Neural crest cell (in vitro differentiated cells): Measurements from ENCODE around the gene HTRA1. TPM values are rescaled to one million over a fixed set of nuclear protein-coding genes. Genes with fewer than 3 reads are reported as not detected.

ENCODE experiments used
- DNase-seq: peaks from one replicate; pipeline ENCODE4 v3.0.0; 2021; ENCODE audit warnings: low read depth, mixed read lengths, low spot score
- H3K27ac Mint-ChIP-seq: one replicate; pipeline ENCODE4 v1.8.0; 2021; ENCODE audit warnings: mild to moderate bottlenecking, mixed read lengths; ENCODE audit not compliant: unreplicated experiment
- H3K27me3 Mint-ChIP-seq: 2 replicates; pipeline ENCODE4 v1.8.0; 2021; ENCODE audit warnings: low read depth, mild to moderate bottlenecking, mixed read lengths
- H3K36me3 Mint-ChIP-seq: 2 replicates; pipeline ENCODE4 v1.8.0; 2021; ENCODE audit warnings: low read depth, mild to moderate bottlenecking, mixed read lengths
- H3K4me1 Mint-ChIP-seq: 2 replicates; pipeline ENCODE4 v1.8.0; 2021; ENCODE audit warnings: mixed read lengths
- H3K4me3 Mint-ChIP-seq: one replicate; pipeline ENCODE4 v1.8.0; 2021; ENCODE audit warnings: mild to moderate bottlenecking, mixed read lengths
- H3K9me3 Mint-ChIP-seq: 2 replicates; pipeline ENCODE4 v1.8.0; 2021; ENCODE audit warnings: mixed read lengths
- CTCF ChIP-seq: fragments of 200-600 bp; sonication (generic); conservative IDR thresholded peaks from 2 replicates; pipeline ENCODE4 v1.5.0; 2021; ENCODE audit warnings: antibody characterized with exemption, mild to moderate bottlenecking
- total RNA-seq: library from RNA; stranded (reverse); gene quantifications from 2 replicates; pipeline ENCODE4 v1.2.1, GENCODE V29; 2021

HTRA1 gene
- total RNA-seq, 1 donor from 2014 or later = 8.2 TPM

- no peak for DNase-seq
- TF ChIP-seq CTCF = no peak
- no peak overlapping the region for H3K4me3 Mint-ChIP-seq
- no peaks in the 10 kb centered on the region for H3K9me3 Mint-ChIP-seq
- H3K4me1 Mint-ChIP-seq = no peaks in the 10 kb centered on the region
- no peaks in the 10 kb centered on the region for H3K36me3 Mint-ChIP-seq
- H3K27me3 Mint-ChIP-seq = no peaks in the 10 kb centered on the region
- peak overlapping the region; percentile 48 for H3K27ac Mint-ChIP-seq
Measured at GRCh38 chr10:122546242-122546641, 84.9 kb downstream of the HTRA1 start.

GRCh38 chr10:122548407-122549085 is 87.2 kb downstream of the HTRA1 start:
- no peak for TF ChIP-seq CTCF
- Mint-ChIP-seq H3K27ac (no peak overlapping the region), H3K4me3 (no peak overlapping the region), H3K27me3 (no peaks in the 10 kb centered on the region), H3K9me3 (no peaks in the 10 kb centered on the region), H3K4me1 (no peaks in the 10 kb centered on the region), H3K36me3 (no peaks in the 10 kb centered on the region)
- no peak for DNase-seq

GRCh38 chr10:122549636-122550035 is 88.3 kb downstream of the HTRA1 start:
- H3K9me3 Mint-ChIP-seq = no peaks in the 10 kb centered on the region
- no peaks in the 10 kb centered on the region for H3K4me1 Mint-ChIP-seq
- no peak for DNase-seq
- H3K27ac Mint-ChIP-seq = no peak overlapping the region
- no peak overlapping the region for H3K4me3 Mint-ChIP-seq
- no peak for TF ChIP-seq CTCF
- peaks cover 1% of the 10 kb centered on the region for H3K27me3 Mint-ChIP-seq
- no peaks in the 10 kb centered on the region for H3K36me3 Mint-ChIP-seq

- Mint-ChIP-seq H3K27ac (no peak overlapping the region), H3K4me3 (no peak overlapping the region), H3K36me3 (no peaks in the 10 kb centered on the region), H3K9me3 (no peaks in the 10 kb centered on the region), H3K4me1 (no peaks in the 10 kb centered on the region), H3K27me3 (peaks cover 5% of the 10 kb centered on the region)
- DNase-seq = no peak
- no peak for TF ChIP-seq CTCF
Measured at GRCh38 chr10:122550427-122550826, 89.1 kb downstream of the HTRA1 start.

GRCh38 chr10:122550983-122551382 is 89.6 kb downstream of the HTRA1 start:
- Mint-ChIP-seq H3K36me3 (no peaks in the 10 kb centered on the region), H3K9me3 (no peaks in the 10 kb centered on the region), H3K4me1 (no peaks in the 10 kb centered on the region), H3K27ac (no peak overlapping the region), H3K4me3 (no peak overlapping the region), H3K27me3 (peaks cover 6% of the 10 kb centered on the region)
- TF ChIP-seq CTCF = no peak
- DNase-seq = no peak
